HG02885 (cell line): ENCODE results near the gene PTGS2.

Experiments used
- ATAC-seq: cut with Tn5 transposase; IDR thresholded peaks from one replicate; pipeline ENCODE4 v1.9.1; 2021; ENCODE audit warnings: mild to moderate bottlenecking; ENCODE audit not compliant: unreplicated experiment, poor library complexity

PTGS2 gene

DNA sequence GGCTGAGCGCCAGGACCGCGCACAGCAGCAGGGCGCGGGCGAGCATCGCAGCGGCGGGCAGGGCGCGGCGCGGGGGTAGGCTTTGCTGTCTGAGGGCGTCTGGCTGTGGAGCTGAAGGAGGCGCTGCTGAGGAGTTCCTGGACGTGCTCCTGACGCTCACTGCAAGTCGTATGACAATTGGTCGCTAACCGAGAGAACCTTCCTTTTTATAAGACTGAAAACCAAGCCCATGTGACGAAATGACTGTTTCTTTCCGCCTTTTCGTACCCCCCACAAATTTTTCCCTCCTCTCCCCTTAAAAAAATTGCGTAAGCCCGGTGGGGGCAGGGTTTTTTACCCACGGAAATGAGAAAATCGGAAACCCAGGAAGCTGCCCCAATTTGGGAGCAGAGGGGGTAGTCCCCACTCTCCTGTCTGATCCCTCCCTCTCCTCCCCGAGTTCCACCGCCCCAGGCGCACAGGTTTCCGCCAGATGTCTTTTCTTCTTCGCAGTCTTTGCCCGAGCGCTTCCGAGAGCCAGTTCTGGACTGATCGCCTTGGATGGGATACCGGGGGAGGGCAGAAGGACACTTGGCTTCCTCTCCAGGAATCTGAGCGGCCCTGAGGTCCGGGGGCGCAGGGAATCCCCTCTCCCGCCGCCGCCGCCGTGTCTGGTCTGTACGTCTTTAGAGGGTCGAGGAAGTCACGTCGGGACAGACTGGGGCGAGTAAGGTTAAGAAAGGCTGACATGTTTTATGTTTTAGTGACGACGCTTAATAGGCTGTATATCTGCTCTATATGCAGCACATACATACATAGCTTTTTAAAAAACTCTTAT lies at the start of gene PTGS2:
TSS of gene PTGS2 (minus strand) at position 179 of the 817 bp plus-strand sequence. CDS start at position 46, 133 bp downstream.
- ATAC-seq, result peak; percentile 56

DNA sequence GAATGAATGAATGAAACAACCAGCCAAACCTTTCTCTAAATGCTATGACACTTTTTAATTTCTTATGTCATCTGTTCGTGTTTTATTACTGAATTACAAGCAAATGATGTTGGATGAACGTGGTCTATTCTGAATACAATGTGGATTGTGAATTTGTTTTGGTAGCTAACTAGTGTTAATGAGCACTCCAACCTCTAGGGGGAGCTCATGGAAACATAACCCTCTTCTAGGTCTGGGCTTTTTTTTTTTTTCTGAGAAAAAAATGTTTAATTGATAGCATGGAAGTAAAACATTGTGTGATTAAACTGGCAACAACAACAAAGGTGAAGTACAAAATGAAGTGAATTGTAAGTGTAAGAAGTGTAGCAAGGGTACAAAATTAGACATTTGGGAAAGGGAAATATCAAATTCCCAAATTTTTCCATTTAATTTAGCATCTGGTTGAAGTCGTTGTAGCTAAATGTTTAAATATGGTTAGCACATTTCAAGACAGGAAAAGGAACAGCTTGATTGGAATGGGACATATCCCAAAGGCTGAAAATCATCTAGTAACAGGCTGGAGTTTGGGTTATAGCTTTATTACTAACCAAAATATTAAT lies 42.6 kb upstream of the PTGS2 start:
- peak; percentile 93 for ATAC-seq

DNA sequence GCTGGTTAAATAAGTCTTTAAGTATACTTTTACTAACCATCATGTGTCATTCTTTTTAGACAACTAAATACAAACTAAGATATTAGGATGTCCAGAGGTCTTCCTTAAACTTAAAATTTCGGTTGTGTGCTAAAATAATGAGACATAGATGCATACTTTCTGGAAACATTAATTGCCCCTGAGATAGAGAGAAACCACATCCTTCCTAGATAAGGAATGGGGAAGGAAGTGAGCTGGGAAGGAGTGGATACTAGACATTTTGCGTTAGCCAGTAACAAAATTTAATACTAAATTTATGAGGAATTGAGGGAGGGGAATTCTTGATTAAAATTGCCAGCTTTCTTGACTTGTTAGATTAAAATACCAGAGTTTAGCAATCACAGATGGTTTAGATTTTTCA lies 37.1 kb upstream of the PTGS2 start:
- ATAC-seq, result no peak

DNA sequence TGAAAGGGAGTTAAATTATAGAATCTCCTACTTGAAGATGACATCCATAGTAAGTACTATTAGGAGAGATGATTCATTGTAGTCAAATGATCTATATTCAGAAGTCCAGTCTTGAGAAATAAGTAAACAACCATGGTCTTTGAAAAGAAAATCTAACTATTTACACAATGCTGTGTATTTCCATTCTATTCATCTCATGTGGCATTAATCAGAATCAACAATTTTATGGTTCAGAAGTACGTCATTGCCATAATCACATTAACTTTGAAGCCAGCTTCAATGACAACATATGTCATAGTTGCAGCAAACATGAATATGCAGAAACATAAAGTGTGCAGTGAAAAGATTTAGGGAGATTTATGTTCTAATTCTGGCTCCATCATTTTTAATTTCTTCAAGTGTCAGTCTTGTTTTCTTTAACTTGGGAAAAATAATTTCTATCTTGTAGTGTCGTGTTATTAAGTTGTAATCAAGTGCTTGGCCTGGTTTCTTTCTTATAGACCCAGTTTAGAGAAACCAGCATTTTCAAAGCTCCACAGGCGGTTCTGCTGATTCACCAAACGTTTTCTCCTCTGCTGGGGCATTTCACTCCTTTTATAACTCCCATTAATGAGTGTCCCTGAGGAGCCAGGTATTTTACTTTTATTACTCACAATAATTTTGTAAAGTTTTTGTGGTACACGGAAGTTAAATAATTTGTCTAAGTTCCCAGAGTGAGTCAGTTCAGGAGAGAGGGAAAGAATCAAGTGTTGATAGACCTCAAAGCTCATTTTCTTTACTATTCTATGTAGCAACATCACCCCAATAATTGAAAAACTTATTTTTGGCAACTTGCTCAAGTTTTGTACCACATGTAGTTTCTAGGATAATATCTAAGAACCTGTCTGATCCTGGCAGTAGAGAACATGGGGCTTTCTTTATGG lies 35.9 kb upstream of the PTGS2 start:
- ATAC-seq, result no peak

DNA sequence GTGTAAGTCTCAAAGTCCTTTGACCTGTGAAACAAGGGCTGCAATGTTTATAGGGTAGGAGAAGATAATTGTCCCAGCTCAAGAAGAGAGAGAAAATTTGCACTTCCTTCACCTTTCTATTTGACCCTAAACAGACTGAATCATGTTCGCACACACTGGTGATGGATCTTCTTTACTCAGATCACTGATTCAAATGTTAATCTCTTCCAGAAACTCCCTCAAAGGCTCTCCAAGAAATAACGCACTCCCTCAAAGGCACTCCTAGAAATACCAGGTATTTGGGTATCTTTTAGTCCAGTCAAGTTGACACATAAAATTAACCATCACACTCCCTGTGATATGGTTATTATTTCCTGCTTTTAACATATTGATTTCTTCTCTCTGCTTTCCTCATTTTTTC lies 30.5 kb upstream of the PTGS2 start:
- no peak for ATAC-seq

DNA sequence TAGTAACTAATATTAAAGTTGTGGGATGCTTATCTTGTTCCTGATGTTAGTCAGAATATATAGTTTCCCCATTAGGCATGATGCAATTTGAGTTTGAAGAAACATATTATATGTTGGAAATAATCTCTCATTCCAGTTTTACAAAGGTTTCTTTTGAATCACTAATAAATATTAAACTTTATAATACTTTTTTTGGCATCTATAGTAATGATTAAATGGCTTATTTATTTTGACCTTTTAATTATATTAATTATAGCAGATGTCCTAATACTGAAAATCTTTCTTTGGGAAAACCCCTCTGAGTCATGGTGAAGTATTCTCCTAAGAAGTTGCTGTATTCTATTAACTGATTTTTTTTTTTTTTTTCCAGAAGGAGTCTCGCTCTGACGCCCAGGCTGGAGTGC lies 28.5 kb upstream of the PTGS2 start:
- ATAC-seq, result no peak

DNA sequence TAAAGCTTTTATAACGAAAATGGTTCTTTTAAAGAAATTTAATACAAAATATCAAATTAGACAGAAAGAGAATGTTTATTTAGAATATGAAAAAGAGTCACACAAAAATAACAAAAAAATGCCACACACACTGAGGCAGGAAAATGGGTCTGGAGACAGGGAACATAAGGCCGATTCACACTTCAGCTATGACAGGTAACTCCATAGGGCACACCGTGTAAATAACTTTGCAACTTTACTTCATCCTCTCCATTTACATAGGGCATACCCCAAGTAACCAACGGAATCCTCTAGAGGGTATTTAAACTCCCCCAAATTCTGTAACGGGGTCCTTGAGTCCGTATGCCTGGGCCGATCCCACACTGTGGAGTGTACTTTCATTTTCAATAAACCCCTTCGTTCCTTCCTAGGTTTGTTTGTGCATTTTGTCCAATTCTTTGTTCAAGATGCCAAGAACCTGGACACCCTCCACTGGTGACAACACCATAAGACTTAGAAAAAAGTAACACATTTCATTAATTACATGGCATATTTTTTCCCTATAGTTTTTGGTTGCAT lies 23.1 kb upstream of the PTGS2 start:
- no peak for ATAC-seq

DNA sequence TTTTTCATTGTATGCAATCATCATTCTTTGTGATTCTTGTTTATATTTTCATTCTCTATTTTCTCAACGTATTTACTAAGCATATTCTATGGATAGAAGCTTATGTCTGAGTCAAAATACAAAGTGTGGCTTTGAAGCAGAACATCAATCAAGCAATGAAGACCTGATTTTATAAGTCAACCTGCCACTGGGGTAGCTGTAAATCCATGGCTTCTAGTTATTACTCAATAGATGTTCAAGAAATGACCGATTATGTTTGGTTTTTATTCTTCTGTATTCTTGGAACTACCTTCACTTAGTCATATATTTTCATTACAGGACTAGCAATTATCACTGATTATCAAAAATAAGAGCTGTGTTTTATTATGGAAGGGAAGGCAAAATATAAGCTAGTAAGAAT lies 20.5 kb upstream of the PTGS2 start:
- no peak for ATAC-seq

DNA sequence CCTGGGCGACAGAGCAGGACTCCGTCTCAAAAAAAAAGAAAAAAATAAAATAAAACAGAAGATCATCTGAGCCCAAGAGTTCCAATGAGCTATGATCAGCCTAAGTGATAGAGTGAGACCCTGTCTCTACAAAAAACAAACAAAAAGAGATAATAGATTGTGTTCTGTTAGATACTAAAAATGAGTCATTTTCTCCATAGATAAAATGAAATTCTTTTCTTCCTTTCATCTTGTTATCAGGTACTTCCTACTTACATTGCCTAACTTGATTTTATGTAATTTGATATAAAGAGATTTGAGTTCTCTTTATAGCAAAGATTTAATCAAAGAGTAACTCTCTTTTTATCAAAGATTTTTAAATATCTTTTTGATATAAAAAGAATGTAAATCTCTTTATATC lies 19.3 kb upstream of the PTGS2 start:
- no peak for ATAC-seq

DNA sequence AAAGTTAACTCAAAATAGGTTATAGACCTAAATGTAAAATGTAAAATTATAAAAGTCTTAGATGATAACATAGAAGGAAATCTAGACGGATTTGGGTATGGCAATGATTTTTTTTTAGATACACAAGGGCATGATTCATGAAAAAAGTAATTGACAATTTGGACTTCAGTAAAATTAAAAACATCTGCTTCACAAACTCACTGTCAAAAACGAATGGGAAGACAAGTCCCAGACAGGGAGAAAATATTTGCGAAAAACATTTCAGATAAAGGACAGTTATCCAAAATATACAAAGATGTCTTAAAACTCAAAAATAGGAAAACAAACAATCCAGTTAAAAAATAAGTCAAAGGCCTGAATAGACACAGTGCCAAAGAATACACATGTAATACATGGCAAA lies 9.7 kb upstream of the PTGS2 start:
- no peak for ATAC-seq

DNA sequence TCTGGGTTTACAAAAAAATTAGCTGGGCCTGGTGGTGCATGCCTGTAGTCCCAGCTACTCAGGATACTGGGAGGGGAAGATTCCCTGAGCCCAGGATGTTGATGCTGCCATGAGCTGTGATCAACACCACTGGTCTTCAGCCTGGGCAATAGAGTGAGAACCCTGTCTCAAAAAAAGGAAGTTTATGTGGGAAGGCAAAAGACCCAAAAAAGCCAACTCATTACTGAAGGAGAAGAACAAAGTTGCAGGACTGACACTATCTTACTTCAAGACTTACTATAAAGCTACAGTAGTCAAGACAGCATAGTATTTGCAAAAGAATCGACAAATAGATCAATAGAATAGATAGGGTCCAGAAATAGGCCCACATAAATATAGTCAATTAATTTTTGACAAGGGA lies 9.2 kb upstream of the PTGS2 start:
- no peak for ATAC-seq

DNA sequence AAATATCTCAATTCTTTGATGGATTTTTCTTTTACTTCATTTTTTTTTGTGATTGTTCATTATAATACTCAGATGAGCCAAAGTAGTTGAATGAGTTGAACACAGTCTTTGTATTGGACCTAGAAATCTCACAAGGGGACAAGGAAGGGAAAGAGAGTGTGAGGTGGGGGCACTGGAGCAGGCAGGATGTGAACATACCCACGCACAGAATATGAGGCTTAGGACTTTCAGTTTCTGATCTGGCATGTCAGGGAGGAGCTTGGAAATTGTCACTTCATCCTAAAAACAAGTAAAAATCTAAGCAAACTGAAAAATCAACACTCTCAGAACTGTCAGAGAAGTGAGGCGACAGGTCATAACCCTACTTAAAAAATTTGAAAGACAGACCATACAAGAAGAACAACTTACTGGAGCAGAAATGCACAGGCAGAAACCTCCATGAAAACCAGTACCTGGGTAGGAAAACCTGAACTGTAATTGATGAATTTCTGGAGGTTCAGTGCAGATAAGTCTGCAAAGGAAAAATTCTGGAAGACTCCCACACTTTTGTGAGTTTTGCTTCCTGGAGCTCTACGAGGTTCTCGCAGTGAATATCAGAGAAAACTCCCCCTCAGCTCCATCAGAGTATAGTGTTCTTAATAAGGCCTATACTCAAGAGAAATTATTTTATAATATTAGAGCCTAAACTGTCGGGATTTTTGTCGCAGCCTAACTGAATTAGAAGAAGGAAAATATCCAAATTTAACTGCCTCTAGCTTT lies 3.6 kb upstream of the PTGS2 start:
- ATAC-seq, result peak; percentile 68

DNA sequence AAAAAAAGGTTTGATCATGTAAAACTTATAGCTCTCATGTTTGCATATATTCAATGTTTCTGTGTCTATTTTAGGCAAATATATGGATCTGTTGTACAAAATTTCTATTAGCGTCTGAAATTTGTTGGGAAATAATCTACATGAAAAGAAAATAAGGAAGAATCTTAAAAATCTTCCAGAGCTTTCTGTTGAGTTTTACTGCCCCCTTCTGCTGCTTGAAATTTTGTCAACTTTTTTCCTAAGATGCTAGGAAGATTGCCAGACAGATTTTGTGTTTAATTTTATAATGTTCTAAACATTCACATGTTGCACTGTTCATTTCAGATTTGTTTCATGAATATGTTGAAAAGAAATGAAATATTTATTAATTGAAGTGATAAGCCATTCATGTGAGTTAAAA lies 2.5 kb upstream of the PTGS2 start:
- ATAC-seq, result no peak

DNA sequence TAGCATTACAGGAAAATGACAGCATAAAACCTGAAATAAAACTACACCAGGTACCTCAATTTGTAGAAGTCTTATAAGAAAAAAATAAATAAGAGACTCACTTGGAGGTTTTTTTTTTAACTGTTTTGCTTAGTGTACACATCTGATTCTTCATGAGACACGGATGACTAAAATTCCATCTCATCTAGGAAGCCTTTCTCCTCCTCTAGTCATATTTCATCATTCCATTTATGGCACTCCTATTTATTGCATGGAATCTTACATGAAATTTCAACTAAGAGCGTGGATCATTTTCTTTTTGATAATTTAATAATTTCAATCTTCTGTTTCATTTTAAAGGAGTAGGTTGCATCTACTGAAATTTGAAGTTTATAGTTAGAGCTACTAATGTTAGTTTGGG lies 1.6 kb upstream of the PTGS2 start:
- no peak for ATAC-seq

DNA sequence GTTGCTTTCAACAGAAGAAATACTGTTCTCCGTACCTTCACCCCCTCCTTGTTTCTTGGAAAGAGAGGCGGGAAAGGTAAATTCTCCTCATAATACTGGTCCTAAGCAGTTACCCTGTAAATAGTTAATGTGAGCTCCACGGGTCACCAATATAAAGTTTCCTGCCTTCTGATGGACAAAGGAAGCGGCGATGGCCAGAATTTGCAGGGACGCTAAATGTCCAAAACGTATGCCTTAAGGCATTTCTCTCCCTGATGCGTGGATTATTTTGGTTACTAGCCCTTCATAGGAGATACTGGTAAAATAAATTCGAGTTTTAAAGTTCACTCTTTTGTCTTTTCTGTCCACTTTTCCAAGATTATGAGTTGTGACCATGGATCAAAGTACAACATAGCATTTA lies 898 bp upstream of the PTGS2 start:
- no peak for ATAC-seq

DNA sequence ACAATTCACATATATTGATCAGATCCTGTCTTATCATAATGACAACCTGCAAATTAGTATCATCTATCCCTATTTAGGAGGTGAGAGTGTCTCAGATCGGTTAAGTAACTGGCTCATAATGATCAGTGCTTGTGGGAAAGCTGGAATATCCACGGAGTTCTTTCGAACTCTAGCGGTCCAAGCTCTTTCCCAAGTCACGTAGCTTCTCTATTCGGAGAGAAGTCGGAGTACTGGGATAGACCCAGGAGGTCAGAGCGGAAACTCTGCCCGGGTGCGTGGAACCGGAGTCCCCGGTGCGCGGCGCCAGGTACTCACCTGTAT lies 339 bp downstream of the PTGS2 start:
- no peak for ATAC-seq

DNA sequence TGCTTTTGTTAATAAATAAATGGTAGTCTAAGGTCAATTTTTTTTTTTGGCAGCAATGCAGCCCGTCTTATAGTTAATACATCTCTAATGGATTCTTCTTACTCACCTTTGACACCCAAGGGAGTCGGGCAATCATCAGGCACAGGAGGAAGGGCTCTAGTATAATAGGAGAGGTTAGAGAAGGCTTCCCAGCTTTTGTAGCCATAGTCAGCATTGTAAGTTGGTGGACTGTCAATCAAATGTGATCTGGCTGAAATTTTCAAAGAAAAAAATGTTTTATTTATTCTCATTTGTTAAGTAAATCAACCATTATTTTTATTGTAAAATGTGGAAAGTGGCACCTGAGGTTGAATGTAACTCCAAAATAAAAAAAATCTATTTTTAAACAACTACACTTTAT lies 2.1 kb downstream of the PTGS2 start:
- no peak for ATAC-seq

DNA sequence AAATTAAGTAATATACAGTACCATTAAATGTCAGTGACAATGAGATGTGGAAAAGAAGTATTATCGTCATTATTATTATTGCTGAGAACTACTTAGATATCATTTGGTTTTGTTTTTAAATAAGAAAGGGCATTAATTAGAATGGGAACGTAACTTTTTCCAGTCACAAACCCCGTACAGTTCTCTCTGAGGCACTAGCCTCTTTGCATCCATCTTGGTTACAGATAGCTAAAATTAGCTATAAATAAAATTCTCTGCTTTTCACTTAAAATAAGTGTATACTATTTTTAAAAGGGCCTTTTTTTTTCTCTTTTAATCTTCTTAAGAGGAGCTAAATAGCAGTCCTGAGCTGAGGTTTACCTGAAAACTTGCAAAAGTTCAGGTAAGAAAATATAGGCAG lies 7.6 kb downstream of the PTGS2 start:
- no peak for ATAC-seq

DNA sequence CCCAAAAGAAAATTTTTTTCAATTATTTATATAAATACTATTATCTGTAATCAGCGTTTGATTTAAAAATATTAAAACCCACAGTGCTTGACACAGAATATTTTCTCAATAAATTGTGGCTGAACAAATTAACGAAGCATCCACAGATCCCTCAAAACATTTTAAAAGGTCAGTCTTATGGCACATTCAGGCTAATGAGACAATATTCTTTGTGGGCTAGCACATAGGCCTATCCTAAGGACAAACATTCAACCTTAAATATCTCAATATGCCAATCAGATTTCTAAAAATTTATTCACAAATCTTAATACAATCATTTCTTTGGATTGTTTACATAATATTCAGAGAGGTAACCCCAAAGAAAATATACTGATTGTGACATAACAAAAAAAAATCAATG lies 8.1 kb downstream of the PTGS2 start:
- no peak for ATAC-seq

DNA sequence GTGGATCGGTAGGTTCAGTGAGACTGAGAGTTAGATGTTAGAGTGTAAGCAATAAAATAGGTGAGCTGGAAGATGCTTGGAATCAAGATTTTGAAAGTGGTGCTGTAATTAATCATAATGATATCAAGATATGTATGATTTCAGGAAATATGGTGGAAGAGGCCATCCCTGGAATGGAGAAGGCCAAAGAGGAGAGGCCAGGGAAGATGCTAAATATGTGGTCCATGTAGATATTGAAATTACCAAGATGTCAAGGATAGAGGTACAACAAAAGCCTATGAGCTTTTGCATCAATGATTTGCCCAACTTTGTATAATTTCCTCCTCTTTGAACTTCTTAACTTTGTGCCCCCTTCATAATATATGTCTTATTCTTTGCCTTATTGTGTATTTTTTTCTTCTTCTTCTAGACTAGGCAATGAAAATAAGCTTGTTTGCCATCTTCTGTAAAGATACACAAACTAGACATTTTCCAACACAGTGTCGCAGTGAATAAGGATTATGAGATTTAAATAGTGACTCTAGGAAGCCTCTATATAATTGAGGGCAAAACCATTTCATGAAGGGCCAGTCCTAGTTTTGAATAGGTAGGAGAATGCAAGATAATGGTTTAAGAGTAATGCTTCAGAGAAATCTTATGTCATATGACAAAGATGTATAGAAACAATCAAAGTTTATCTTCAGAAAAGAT lies 8.9 kb downstream of the PTGS2 start:
- ATAC-seq, result no peak
